Activated CD8-positive, alpha-beta memory T cell treated with anti-CD3 and anti-CD28 coated beads, Interleukin-2, amount 10 ng/mL, durations not matched to agents 7 days and 5 days (primary cell): ENCODE results near the gene GJB4. TPM values are rescaled to one million over a fixed set of nuclear protein-coding genes. Genes with fewer than 3 reads are reported as not detected.
"Not testable (repeated sequence)": the region's sequence is repeated elsewhere in the genome, so short reads cannot be mapped to it uniquely, and the experiment has no call there.

Source experiments
- ATAC-seq: fragments of 150-1000 bp; cut with Tn5 transposase; one replicate; pipeline ENCODE4 v1.10.0; 2021; ENCODE audit warnings: moderate library complexity
- CTCF ChIA-PET: fragments of 350-600 bp; sonication (Branson Sonifier 250); formaldehyde crosslinking; loops from one replicate; lab custom pipeline; 2021; ENCODE audit warnings: antibody characterized with exemption; lab: Charles Lee
- DNase-seq: peaks from one replicate; pipeline ENCODE4 v3.0.0-alpha.2; 2020
- H3K27ac Mint-ChIP-seq: one replicate; pipeline ENCODE4 v1.8.0; 2021; ENCODE audit warnings: mild to moderate bottlenecking, mixed read lengths
- H3K27me3 Mint-ChIP-seq: one replicate; pipeline ENCODE4 v1.8.0; 2021; ENCODE audit warnings: mixed read lengths
- H3K36me3 Mint-ChIP-seq: one replicate; pipeline ENCODE4 v1.8.0; 2021; ENCODE audit warnings: mild to moderate bottlenecking, mixed read lengths
- H3K4me1 Mint-ChIP-seq: one replicate; pipeline ENCODE4 v1.8.0; 2021; ENCODE audit warnings: mixed read lengths
- H3K4me3 Mint-ChIP-seq: one replicate; pipeline ENCODE4 v1.8.0; 2021; ENCODE audit warnings: mild to moderate bottlenecking, moderate library complexity, mixed read lengths
- H3K9me3 Mint-ChIP-seq: one replicate; pipeline ENCODE4 v1.8.0; 2022; ENCODE audit warnings: low read depth, mixed read lengths
- total RNA-seq, 2 experiments: library from RNA; stranded (reverse); gene quantifications; one replicate each; pipeline ENCODE4 v1.2.3, GENCODE V29; 2021

Gene GJB4
- total RNA-seq, 2 experiments from 2014 or later: not detected

DNA sequence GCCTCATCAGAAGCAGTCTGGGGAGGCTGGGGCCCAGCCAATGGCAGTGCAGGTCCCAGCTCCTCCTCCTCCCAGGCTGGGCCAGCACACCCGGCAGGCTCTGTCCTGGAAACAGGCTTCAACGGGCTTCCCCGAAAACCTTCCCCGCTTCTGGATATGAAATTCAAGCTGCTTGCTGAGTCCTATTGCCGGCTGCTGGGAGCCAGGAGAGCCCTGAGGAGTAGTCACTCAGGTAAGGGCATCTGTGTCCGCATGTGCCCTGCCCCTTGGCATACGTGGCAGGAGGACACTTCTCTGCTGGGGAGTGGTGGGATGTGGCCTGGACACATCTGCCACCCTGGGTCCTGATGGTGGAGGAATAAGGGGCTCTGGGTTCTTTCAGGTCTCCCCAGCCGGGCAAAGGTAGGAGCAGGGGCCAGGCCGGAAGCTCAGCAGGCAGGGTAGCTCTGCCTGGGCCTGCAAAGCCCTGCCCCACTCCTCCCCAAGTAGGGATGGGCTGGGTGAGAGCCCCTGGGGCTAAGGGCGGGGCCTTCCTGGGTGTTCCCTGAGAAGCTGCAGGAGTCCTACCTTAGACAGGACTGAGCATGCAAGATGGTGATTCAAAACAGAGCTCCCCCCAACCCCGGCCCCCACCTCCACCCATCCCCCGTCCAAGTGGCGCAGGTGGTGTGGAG lies 4.4 kb upstream of the GJB4 start, which contains the start of gene GJB5:
Gene GJB5 (plus strand): TSS at position 84 of the 674 bp plus-strand sequence. CDS start 2,284 bp downstream, outside the sequence.
- CTCF ChIA-PET: interaction anchor here (1.8 kb wide), 1 partner anchor 12 kb away, joined by 8 read pairs; no protein-coding TSS in a partner anchor
- H3K36me3 Mint-ChIP-seq: no peaks in the 10 kb centered on the region
- ATAC-seq (no peak), DNase-seq (no peak)
- no peaks in the 10 kb centered on the region for H3K9me3 Mint-ChIP-seq
- H3K4me3 Mint-ChIP-seq: no peak within 1 kb of the TSS
- no peaks in the 10 kb centered on the region for H3K27me3 Mint-ChIP-seq
- no peak within 1 kb of the TSS for H3K27ac Mint-ChIP-seq
- no peaks in the 10 kb centered on the region for H3K4me1 Mint-ChIP-seq

DNA sequence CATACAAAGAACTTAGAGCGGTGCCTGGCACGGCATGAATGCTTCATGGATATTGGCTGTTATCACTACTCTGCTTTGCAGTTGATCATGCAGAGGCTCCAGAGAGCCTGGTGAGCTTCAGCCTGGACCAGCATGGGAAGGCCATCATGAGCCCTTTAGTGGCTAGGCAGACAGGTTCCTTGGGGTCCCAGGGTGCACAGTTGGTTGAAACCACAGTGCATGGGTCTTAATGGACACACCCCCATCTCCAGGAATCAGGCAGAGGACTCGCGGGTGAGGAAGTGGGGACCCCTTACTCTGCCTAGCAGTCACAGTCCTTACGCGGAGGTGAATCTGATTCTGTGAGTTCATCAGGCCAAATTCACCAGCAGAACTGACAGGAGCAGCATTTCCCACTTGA lies 3.6 kb upstream of the GJB4 start:
- H3K27me3 Mint-ChIP-seq: no peaks in the 10 kb centered on the region
- H3K4me3 Mint-ChIP-seq: no peak overlapping the region
- ATAC-seq (no peak), DNase-seq (no peak)
- H3K36me3 Mint-ChIP-seq: no peaks in the 10 kb centered on the region
- no peak overlapping the region for H3K27ac Mint-ChIP-seq
- H3K4me1 Mint-ChIP-seq: no peaks in the 10 kb centered on the region
- CTCF ChIA-PET: interaction anchor here (1.8 kb wide), 1 partner anchor 13 kb away, joined by 8 read pairs; no protein-coding TSS in a partner anchor
- H3K9me3 Mint-ChIP-seq: no peaks in the 10 kb centered on the region

DNA sequence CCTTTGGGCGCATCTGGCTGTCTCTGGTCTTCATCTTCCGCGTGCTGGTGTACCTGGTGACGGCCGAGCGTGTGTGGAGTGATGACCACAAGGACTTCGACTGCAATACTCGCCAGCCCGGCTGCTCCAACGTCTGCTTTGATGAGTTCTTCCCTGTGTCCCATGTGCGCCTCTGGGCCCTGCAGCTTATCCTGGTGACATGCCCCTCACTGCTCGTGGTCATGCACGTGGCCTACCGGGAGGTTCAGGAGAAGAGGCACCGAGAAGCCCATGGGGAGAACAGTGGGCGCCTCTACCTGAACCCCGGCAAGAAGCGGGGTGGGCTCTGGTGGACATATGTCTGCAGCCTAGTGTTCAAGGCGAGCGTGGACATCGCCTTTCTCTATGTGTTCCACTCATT lies 2.2 kb upstream of the GJB4 start:
- no peaks in the 10 kb centered on the region for H3K36me3 Mint-ChIP-seq
- H3K4me3 Mint-ChIP-seq: no peak overlapping the region
- H3K27ac Mint-ChIP-seq: no peak overlapping the region
- DNase-seq (no peak), ATAC-seq (no peak)
- CTCF ChIA-PET: no interaction called here
- H3K4me1 Mint-ChIP-seq: no peaks in the 10 kb centered on the region
- H3K9me3 Mint-ChIP-seq: no peaks in the 10 kb centered on the region
- no peaks in the 10 kb centered on the region for H3K27me3 Mint-ChIP-seq

DNA sequence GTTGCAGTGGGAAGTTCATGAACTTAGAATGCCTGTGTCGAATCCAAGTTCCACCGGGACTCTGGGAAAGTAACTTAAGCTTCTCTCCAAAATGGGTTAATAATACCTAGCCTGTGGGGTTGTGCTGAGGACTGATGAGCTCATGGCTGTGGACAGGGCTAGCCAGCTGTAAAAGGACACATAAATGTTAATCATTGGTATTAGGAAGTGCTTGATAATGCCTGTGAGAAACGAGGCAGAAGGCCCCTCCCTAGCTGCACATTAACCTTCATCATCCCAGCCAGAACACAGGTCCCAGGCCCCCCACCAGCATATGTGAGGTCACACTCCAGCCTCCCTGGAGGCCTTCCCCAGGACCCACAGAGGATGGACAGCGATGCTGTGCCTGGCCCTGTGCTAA lies 789 bp upstream of the GJB4 start:
- CTCF ChIA-PET: no interaction called here
- Mint-ChIP-seq H3K4me3 (no peak overlapping the region), H3K27ac (no peak overlapping the region), H3K4me1 (no peaks in the 10 kb centered on the region), H3K27me3 (no peaks in the 10 kb centered on the region), H3K36me3 (no peaks in the 10 kb centered on the region), H3K9me3 (no peaks in the 10 kb centered on the region)
- ATAC-seq (no peak), DNase-seq (no peak)

DNA sequence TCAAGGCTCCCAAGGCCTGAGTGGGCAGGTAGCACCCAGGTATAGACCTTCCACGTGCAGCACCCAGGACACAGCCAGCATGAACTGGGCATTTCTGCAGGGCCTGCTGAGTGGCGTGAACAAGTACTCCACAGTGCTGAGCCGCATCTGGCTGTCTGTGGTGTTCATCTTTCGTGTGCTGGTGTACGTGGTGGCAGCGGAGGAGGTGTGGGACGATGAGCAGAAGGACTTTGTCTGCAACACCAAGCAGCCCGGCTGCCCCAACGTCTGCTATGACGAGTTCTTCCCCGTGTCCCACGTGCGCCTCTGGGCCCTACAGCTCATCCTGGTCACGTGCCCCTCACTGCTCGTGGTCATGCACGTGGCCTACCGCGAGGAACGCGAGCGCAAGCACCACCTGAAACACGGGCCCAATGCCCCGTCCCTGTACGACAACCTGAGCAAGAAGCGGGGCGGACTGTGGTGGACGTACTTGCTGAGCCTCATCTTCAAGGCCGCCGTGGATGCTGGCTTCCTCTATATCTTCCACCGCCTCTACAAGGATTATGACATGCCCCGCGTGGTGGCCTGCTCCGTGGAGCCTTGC lies 1.7 kb downstream of the GJB4 start:
- Mint-ChIP-seq H3K4me3 (no peak overlapping the region), H3K4me1 (no peaks in the 10 kb centered on the region), H3K27ac (no peak overlapping the region), H3K27me3 (no peaks in the 10 kb centered on the region), H3K9me3 (no peaks in the 10 kb centered on the region), H3K36me3 (no peaks in the 10 kb centered on the region)
- CTCF ChIA-PET: no interaction called here
- DNase-seq (no peak), ATAC-seq (no peak)

DNA sequence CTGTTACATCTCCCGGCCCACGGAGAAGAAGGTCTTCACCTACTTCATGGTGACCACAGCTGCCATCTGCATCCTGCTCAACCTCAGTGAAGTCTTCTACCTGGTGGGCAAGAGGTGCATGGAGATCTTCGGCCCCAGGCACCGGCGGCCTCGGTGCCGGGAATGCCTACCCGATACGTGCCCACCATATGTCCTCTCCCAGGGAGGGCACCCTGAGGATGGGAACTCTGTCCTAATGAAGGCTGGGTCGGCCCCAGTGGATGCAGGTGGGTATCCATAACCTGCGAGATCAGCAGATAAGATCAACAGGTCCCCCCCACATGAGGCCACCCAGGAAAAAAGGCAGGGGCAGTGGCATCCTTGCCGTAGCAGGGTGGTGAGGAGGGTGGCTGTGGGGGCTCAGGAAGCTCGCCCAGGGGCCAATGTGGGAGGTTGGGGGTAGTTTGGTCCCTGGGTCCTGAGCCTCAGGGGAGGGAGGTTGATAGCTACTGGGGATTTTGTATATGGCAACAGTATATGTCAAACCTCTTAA lies 2.3 kb downstream of the GJB4 start:
- no peak for ATAC-seq
- no peaks in the 10 kb centered on the region for H3K4me1 Mint-ChIP-seq
- H3K9me3 Mint-ChIP-seq: no peaks in the 10 kb centered on the region
- no peaks in the 10 kb centered on the region for H3K36me3 Mint-ChIP-seq
- H3K27ac Mint-ChIP-seq: no peak overlapping the region
- H3K27me3 Mint-ChIP-seq: no peaks in the 10 kb centered on the region
- DNase-seq: no peak
- no peak overlapping the region for H3K4me3 Mint-ChIP-seq
- CTCF ChIA-PET: no interaction called here

DNA sequence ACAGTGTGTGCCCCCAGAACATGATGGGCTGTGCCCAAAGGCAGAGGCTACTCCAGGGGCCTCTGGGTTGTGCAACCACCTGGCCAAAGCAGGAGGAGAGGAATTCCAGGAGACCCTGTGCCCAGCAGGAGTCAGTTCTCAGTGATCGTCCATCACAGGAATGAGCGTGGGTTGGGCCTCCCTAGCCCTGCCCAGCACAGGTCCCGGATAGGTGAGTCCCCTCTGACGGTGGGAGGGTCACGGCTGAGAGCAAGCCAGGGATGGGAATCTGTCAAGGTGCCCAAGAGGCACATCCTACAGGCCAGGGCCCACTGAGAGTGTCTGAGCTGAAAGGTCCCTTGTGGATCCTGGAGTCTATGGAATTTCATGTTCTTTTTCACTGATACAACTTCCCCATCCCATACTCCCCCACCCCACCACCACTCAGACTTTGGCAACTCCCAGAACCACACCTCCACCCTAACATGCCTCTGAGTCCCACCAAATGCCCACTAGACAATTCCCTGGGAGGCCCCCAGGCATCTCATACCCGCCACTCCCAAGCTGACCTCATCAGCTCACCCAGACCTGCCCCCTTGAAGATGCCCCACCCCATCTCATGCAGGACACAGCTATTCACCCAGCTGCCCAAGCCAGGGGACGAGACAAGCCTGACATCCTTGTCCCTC lies 3.1 kb downstream of the GJB4 start:
- DNase-seq: no peak
- no peaks in the 10 kb centered on the region for H3K9me3 Mint-ChIP-seq
- no peaks in the 10 kb centered on the region for H3K27me3 Mint-ChIP-seq
- no peak for ATAC-seq
- H3K4me3 Mint-ChIP-seq: no peak overlapping the region
- no peaks in the 10 kb centered on the region for H3K4me1 Mint-ChIP-seq
- no peaks in the 10 kb centered on the region for H3K36me3 Mint-ChIP-seq
- H3K27ac Mint-ChIP-seq: no peak overlapping the region
- CTCF ChIA-PET: no interaction called here

DNA sequence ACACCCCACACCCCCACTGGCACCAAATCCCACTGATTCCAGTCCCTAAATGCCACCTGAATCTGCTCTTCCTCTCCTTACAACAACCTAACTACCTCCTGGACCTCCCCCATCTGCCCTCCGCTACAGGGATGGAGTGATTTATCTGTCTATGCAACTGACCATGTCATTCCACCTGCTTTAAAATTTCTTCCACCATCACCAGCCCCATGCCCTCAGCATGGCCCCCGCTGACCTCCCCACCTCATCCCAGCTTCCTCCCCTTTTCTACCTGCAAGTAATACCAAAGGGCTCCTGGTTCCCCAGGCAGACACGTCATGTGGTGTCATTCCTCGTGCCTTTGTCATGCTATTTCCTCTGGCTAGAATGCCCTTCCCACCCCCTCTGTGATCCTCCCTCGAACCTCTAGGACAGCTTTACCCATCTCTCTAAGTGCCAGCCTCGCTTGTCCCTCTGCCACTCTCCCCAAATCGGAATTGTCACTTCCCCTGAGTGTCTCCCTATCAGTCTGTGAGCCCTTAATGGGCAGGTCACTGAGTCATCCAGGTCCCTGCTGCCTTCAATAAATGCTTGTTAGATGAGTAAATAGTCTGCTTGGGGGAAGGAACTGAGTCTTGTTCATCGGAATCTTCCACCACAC lies 3.7 kb downstream of the GJB4 start:
- Mint-ChIP-seq H3K4me3 (no peak overlapping the region), H3K27me3 (no peaks in the 10 kb centered on the region)
- ATAC-seq: no peak

DNA sequence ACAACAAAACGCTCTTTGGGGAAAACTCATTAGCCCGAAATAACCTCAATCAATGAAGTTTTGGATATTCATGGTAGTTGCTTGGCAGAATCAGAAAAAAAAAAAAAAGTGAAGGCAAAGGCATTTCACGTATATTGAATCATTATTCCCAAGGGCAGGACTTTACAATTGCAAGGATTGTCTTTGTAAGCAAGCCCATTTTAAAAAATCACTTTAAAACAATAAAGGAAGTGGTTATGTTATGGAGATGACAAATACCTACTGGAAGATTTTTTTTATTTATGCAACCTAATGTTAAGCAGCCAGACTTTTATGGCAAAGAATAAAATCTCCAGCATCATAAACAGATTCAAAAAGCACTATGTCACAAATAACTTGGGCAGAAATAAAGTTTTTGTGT lies 9.3 kb downstream of the GJB4 start:
- H3K27me3 Mint-ChIP-seq: no peaks in the 10 kb centered on the region
- no peaks in the 10 kb centered on the region for H3K4me1 Mint-ChIP-seq
- H3K27ac Mint-ChIP-seq: no peak overlapping the region
- DNase-seq (no peak), ATAC-seq (no peak)
- no peaks in the 10 kb centered on the region for H3K36me3 Mint-ChIP-seq
- CTCF ChIA-PET: no interaction called here
- H3K4me3 Mint-ChIP-seq: no peak overlapping the region
- no peaks in the 10 kb centered on the region for H3K9me3 Mint-ChIP-seq

More for the DNA sequence above, 3.7 kb downstream of the GJB4 start:
- Mint-ChIP-seq H3K9me3 (no peaks in the 10 kb centered on the region), H3K36me3 (no peaks in the 10 kb centered on the region), H3K27ac (no peak overlapping the region), H3K4me1 (no peaks in the 10 kb centered on the region)
- no peak for DNase-seq
- CTCF ChIA-PET: no interaction called here

DNA sequence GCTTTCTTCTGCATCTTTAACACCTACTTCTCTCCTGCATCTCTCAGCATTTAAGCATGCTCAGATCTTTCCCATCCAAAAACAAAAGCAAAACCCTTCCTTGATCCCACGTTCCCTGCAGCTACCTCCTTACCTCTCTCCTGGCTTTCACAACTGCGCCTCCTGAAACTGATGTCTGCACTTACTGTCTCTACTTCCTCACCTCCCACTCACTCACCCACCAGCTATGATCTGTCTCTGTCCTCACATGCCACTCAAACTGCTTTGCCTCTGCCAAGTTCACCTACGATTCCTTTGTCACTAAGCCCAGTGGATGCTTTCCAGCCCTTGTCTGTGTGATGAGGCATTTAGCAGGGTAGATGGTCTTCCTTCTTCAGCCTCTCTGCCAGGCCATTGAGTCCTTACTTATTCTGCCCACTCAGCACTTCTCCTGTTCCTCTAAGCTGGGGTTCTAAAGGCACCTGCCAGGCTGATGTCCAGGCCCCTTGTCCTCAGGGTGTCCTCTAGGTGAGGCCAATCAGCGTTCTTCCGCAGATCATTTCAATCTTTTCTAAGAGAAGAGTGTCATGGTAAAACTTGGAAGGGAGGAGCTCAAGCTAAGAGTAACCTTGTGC lies 11.5 kb downstream of the GJB4 start:
- ATAC-seq: no peak
- H3K36me3 Mint-ChIP-seq: no peaks in the 10 kb centered on the region
- H3K27me3 Mint-ChIP-seq: no peaks in the 10 kb centered on the region
- CTCF ChIA-PET: no interaction called here
- H3K4me1 Mint-ChIP-seq: no peaks in the 10 kb centered on the region
- no peak overlapping the region for H3K4me3 Mint-ChIP-seq
- no peaks in the 10 kb centered on the region for H3K9me3 Mint-ChIP-seq
- H3K27ac Mint-ChIP-seq: no peak overlapping the region
- DNase-seq: no peak

DNA sequence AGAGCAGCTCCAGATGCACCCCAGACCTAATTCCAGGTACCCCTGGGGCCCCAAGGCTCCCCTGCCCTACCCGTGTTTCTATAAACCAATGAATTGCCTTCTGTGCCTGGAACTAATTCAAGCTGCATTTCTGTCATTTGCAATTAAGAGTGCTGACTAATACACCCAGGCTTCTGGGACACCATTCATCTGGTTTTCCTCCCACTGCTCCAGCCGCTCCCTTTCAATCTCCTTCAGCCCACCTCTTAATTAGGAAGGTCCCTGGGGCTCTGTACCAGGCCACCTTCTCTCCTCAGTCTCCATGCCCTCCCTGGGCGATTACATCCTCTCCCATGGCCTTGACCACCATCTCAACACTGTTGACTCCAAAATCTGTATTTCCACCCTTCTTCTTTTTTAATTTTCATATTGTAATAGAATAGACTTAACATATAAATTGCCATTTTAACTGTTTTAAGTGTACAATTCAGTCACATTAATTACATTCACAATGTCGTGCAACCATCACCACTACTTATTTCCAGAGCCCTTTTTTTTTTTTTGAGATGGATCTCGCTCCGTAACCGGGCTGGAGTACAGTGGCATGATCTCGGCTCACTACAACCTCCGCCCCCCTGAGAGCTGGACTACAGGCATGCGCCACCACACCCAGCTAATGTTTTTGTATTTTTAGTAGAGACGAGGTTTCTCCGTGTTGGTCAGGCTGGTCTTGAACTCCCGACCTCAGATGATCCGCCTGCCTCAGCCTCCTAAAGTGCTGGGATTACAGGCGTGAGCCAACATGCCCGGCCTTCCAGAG lies 12.2 kb downstream of the GJB4 start:
- Mint-ChIP-seq H3K4me1 (no peaks in the 10 kb centered on the region), H3K4me3 (no peak overlapping the region), H3K9me3 (no peaks in the 10 kb centered on the region), H3K36me3 (no peaks in the 10 kb centered on the region), H3K27me3 (no peaks in the 10 kb centered on the region), H3K27ac (no peak overlapping the region)
- no peak for DNase-seq
- CTCF ChIA-PET: no interaction called here
- ATAC-seq: no peak

DNA sequence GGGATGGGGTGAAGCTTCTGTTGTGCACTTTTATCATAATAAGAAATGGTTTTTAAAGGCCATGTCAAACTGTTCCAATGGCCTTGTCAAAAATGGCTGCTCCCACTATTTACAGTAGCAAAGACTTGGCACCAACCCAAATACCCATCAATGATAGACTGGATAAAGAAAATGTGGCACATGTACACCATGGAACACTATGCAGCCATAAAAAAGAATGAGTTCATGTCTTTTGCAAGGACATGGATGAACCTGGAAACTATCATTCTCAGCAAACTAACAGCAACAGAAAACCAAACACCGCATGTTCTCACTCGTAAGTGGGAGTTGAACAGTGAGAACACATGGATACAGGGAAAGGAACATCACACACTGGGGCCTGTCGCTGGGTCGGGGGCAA lies 13.6 kb downstream of the GJB4 start:
- H3K4me3 Mint-ChIP-seq, CTCF ChIA-PET: not testable (repeated sequence)

More for the DNA sequence above, 13.6 kb downstream of the GJB4 start:
- DNase-seq, H3K27ac Mint-ChIP-seq, ATAC-seq, H3K36me3 Mint-ChIP-seq, H3K4me1 Mint-ChIP-seq, H3K27me3 Mint-ChIP-seq, H3K9me3 Mint-ChIP-seq: not testable (repeated sequence)
